A673 (cell line): Measurements from ENCODE around the gene SRGAP2.
"Not testable (repeated sequence)": the region's sequence is repeated elsewhere in the genome, so short reads cannot be mapped to it uniquely, and the experiment has no call there.

Source experiments
- CTCF ChIP-seq: fragments of 300-800, 200-600 bp; sonication (generic); conservative IDR thresholded peaks from 2 replicates; pipeline ENCODE4 v1.5.1; 2017; ENCODE audit warnings: low read depth, mild to moderate bottlenecking, antibody characterized with exemption, low read length, moderate library complexity, mixed read lengths
- EZH2 ChIP-seq: fragments of 200-600 bp; sonication (generic); IDR thresholded peaks from 2 replicates; pipeline ENCODE4 v1.6.1; 2017; ENCODE audit warnings: borderline replicate concordance, low read depth, mild to moderate bottlenecking, mixed read lengths, antibody characterized with exemption, low read length; ENCODE audit not compliant: poor library complexity, severe bottlenecking

- TF ChIP-seq CTCF, EZH2: not testable (repeated sequence)
Measured at GRCh38 chr1:206234189-206234916, 31.0 kb downstream of the SRGAP2 start.
